Midbrain (tissue), 1 donor: Measurements from ENCODE around the gene TMEM178A.

ENCODE experiments used
- DNase-seq: peaks from one replicate; lab custom pipeline; 2025; lab: John Stamatoyannopoulos, UW

The TMEM178A gene

GRCh38 chr2:39679805-39680204, 14.1 kb downstream of the TMEM178A start:
- DNase-seq: no peak

- DNase-seq: no peak
These were observed 16.5 kb downstream of the TMEM178A start for GRCh38 chr2:39682066-39682692.

GRCh38 chr2:39683022-39683699, 17.4 kb downstream of the TMEM178A start:
- DNase-seq: no peak

GRCh38 chr2:39684464-39684863, 18.7 kb downstream of the TMEM178A start:
- DNase-seq: no peak

GRCh38 chr2:39685126-39685525, 19.4 kb downstream of the TMEM178A start:
- no peak for DNase-seq

GRCh38 chr2:39686456-39686855, 20.7 kb downstream of the TMEM178A start:
- DNase-seq: no peak

- DNase-seq: no peak
These were observed 22.5 kb downstream of the TMEM178A start for GRCh38 chr2:39688181-39688580.

- no peak for DNase-seq
These were observed 23.6 kb downstream of the TMEM178A start for GRCh38 chr2:39689272-39689841.

- no peak for DNase-seq
These were observed 24.2 kb downstream of the TMEM178A start for GRCh38 chr2:39689876-39690275.

- no peak for DNase-seq
These were observed 27.5 kb downstream of the TMEM178A start for GRCh38 chr2:39693245-39693644.

- no peak for DNase-seq
These were observed 30.4 kb downstream of the TMEM178A start for GRCh38 chr2:39696101-39696553.

- peak; percentile 69 for DNase-seq
These were observed 31.1 kb downstream of the TMEM178A start for GRCh38 chr2:39696838-39697237.

- DNase-seq: peak; percentile 35
These were observed 31.7 kb downstream of the TMEM178A start for GRCh38 chr2:39697454-39697853.

GRCh38 chr2:39701137-39701536, 35.4 kb downstream of the TMEM178A start:
- no peak for DNase-seq

- DNase-seq: no peak
These were observed 37.6 kb downstream of the TMEM178A start for GRCh38 chr2:39703181-39703872.

- DNase-seq: no peak
These were observed 38.8 kb downstream of the TMEM178A start for GRCh38 chr2:39704540-39704939.

GRCh38 chr2:39705638-39706037, 39.9 kb downstream of the TMEM178A start:
- no peak for DNase-seq

- no peak for DNase-seq
These were observed 40.6 kb downstream of the TMEM178A start for GRCh38 chr2:39706312-39706711.

- no peak for DNase-seq
These were observed 41.2 kb downstream of the TMEM178A start for GRCh38 chr2:39706945-39707344.

- DNase-seq: no peak
These were observed 42.3 kb downstream of the TMEM178A start for GRCh38 chr2:39708003-39708402.

- no peak for DNase-seq
These were observed 45.1 kb downstream of the TMEM178A start for GRCh38 chr2:39710807-39711206.

GRCh38 chr2:39712953-39713352, 47.2 kb downstream of the TMEM178A start:
- DNase-seq: no peak

- DNase-seq: peak; percentile 75
These were observed 49.4 kb downstream of the TMEM178A start for GRCh38 chr2:39715095-39715494.
